NCI-H69 (cell line): ENCODE results near the gene BMPR1A.

Experiments used
- DNase-seq: peaks from one replicate; lab custom pipeline; 2025; lab: John Stamatoyannopoulos, UW

BMPR1A gene

GRCh38 chr10:86802473-86803108, 46.2 kb downstream of the BMPR1A start:
- no peak for DNase-seq

GRCh38 chr10:86803156-86803555, 46.7 kb downstream of the BMPR1A start:
- no peak for DNase-seq

- DNase-seq, result no peak
These were observed 48.4 kb downstream of the BMPR1A start for GRCh38 chr10:86804805-86805204.

GRCh38 chr10:86813101-86813500, 56.7 kb downstream of the BMPR1A start:
- DNase-seq, result no peak

GRCh38 chr10:86813982-86814381, 57.6 kb downstream of the BMPR1A start:
- no peak for DNase-seq

GRCh38 chr10:86815035-86815617, 58.7 kb downstream of the BMPR1A start:
- DNase-seq, result no peak

GRCh38 chr10:86815640-86816039, 59.2 kb downstream of the BMPR1A start:
- DNase-seq, result no peak

- no peak for DNase-seq
These were observed 60.8 kb downstream of the BMPR1A start for GRCh38 chr10:86817246-86817645.

GRCh38 chr10:86819567-86819966, 63.1 kb downstream of the BMPR1A start:
- no peak for DNase-seq

- no peak for DNase-seq
These were observed 64.1 kb downstream of the BMPR1A start for GRCh38 chr10:86820509-86820908.

GRCh38 chr10:86821388-86821999, 65.1 kb downstream of the BMPR1A start:
- no peak for DNase-seq

GRCh38 chr10:86823565-86823964, 67.1 kb downstream of the BMPR1A start:
- no peak for DNase-seq

GRCh38 chr10:86824151-86824550, 67.7 kb downstream of the BMPR1A start:
- peak; percentile 51 for DNase-seq

GRCh38 chr10:86825366-86825765, 68.9 kb downstream of the BMPR1A start:
- no peak for DNase-seq

GRCh38 chr10:86827639-86828038, 71.2 kb downstream of the BMPR1A start:
- DNase-seq, result no peak

GRCh38 chr10:86828145-86828544, 71.7 kb downstream of the BMPR1A start:
- DNase-seq, result no peak

- DNase-seq, result no peak
These were observed 73.1 kb downstream of the BMPR1A start for GRCh38 chr10:86829472-86829871.

- no peak for DNase-seq
These were observed 73.7 kb downstream of the BMPR1A start for GRCh38 chr10:86830043-86830591.

GRCh38 chr10:86833969-86834368, 77.5 kb downstream of the BMPR1A start:
- no peak for DNase-seq

GRCh38 chr10:86836044-86836443, 79.6 kb downstream of the BMPR1A start:
- DNase-seq, result no peak

GRCh38 chr10:86837663-86838062, 81.2 kb downstream of the BMPR1A start:
- DNase-seq, result no peak

GRCh38 chr10:86840498-86840897, 84.1 kb downstream of the BMPR1A start:
- no peak for DNase-seq

- no peak for DNase-seq
These were observed 89.7 kb downstream of the BMPR1A start for GRCh38 chr10:86846088-86846487.
